Brain pericyte (primary cell): Measurements from ENCODE around the gene ZNF658.
"Not testable (repeated sequence)": the region's sequence is repeated elsewhere in the genome, so short reads cannot be mapped to it uniquely, and the experiment has no call there.

Source experiments
- DNase-seq: peaks from one replicate; pipeline ENCODE4 v3.0.0-alpha.2; 2012; ENCODE audit warnings: low read depth, low spot score

The ZNF658 gene

DNA sequence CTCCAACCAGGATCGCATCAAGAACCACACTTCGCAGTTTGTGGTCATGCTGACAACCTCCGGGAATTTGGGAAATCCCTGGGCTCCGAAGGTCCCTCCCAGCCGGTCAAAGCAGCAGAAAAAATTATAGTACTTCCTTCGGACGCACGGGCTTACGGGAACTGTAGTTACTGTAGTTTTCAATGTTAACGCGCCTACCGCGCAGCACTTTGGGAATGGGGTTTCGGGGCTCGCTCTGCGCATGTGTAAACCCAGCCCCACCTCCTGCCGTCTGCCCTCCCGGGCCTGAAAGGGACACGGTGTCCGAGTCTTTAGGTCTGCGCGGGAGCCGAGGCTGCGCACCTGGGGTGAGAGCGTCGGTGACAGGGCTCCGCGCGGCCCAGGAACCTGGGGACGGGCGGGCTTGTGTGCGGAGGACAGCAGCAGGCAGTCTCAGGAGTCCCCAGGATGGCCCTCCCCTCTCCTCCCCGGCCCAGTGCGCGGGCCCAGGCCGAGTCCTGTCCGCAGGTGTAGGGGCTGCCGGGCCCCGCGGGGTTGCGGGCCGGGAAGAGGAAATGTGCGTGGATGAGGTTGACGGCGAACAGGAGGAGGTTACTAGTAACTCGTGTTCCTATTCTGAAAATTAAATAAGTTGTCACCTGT lies at the start of gene ZNF658:
TSS of gene ZNF658 (plus strand) at position 236 of the 642 bp plus-strand sequence. CDS start 2,837 bp downstream, outside the sequence.
- peak; percentile 57 for DNase-seq

DNA sequence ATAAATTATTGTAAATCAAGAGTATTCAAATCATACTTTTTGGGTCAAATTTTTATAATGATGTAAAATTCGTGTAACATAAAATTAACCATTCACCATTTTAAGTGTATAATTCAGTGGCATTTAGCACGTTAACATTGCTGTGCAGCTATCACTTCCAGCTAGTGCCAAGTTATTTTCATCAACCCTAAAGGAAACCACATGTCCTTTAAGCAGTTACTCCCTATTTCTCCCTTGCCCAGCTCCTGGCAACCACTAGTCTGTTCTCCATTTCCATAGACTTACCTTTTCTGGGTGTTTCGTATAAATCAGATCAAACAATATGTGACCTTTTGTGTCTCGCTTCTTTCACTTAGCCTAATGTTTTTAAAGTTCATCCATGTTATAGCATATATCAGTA lies 38.8 kb upstream of the ZNF658 start:
- not testable (repeated sequence) for DNase-seq

DNA sequence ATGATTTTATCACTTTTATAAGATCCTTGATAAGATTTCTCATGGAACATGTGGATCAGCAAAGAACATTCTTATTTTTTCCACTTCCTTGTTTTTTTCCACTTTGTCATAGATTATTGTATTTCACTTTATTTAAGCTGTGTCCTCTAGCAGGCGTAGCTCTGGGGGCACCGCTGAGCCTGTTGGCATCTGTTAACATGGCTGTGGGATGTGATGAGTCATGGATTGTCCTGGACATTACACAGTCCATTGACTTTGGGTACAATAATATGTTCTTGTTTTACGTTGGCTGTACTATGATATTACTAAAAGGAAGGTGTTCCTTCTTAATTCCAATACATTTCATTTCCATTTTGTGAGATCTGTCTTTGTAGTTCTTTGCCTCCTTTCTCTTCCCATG lies 31.9 kb upstream of the ZNF658 start:
- not testable (repeated sequence) for DNase-seq

DNA sequence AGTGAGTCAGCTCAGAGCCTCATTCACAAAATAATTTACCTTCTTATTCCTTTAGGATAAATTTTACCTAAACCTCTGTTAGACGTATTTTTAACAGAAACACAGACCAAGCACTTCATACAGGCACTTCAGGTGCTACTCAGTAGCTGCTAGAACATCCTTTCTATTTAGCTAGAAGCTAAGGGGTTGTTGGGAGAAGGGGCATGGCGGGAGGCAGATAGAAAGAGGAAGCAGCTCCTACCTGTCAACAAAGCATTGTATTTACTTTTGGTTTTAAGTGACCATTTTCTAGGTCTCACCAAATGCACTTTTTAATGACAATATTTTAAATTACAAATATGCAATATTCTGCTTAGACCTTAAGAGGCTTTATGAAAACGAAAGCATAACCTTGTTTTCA lies 19.9 kb upstream of the ZNF658 start:
- DNase-seq: not testable (repeated sequence)

DNA sequence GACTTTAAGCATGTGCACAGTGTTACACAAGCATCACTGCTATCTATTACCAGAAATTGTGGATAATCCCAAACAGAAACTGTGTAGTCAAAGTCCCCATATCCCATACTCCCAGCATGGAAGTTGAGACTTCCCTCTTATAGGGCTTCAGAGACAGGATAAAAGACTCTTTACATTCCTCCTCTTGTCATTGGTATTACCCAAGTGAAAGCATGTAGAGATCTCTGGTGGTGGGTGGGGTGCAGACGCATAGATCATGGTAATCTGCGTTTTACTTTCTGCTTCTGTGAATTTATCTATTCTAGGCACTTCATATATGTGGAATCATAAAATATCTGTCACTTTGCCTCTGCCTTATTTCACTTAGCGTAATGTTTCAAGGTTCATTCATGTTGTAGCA lies 18.7 kb upstream of the ZNF658 start:
- DNase-seq: not testable (repeated sequence)

DNA sequence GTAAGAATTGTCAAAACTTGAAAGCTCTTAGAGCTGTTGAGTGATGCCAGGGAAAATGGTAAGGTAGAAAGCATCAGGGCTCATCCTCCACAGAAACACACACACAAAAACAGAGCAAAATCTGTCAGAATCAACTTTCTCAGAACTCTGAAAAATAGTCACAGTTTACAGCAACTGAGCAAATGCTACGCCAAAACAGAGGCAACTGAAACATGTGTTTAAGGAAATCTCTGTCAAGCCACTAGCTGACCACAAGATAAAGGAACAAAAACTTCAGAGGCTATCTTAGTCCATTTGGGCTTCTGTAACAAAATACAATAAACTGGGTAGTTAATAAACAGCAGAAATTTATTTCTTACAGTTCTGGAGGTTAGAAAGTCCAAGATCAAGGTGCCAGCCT lies 10.2 kb upstream of the ZNF658 start:
- not testable (repeated sequence) for DNase-seq

DNA sequence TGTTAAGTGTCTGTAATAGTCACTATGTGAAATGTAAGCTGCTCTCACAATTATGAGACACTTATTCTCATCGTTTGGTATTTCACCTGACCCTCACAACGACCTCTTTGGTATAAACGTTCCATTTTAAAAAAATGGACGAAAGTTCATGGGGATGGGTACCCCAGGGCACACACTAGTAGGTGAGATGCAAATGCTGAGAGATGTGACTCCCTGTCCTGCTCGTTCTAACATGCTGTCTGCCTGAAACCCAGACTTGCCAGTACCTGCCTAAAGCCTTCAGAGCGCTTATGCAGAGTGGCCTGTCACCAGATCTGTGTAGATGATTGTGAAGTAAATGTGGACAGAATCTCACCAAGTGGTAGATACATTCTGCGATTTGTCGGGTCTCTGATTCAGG lies 616 bp downstream of the ZNF658 start:
- DNase-seq: not testable (repeated sequence)

DNA sequence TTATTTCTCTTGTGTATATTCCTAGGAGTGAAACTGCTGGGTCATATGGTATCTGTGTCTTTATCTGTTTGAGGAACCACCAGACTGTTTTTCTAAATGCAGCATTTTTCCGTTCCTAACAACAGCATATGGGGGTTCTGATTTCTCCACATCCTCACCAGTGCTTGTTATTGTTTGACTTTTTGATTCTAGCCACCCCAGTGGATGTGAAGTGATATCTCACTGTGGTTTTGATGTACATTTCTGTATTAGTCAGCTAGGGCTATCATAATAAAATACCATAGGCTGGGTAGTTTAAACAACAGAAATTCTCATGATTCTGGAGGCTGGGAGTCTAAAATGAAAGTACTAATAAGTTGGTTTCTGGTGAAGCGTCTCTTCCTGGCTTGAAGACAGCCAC lies 9.0 kb downstream of the ZNF658 start:
- not testable (repeated sequence) for DNase-seq

DNA sequence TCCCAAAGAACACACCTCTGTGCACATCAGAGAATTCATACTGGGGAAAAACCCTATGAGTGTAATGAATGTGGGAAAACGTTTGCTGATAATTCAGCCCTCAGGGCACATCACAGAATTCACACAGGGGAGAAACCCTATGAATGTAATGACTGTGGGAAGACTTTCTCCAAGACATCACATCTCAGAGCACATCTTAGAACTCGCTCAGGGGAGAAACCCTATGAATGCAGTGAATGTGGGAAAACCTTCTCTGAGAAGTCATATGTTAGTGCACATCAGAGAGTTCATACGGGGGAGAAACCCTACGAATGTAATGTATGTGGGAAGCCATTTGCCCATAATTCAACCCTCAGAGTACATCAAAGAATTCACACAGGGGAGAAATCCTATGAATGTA lies 19.5 kb downstream of the ZNF658 start:
- not testable (repeated sequence) for DNase-seq

DNA sequence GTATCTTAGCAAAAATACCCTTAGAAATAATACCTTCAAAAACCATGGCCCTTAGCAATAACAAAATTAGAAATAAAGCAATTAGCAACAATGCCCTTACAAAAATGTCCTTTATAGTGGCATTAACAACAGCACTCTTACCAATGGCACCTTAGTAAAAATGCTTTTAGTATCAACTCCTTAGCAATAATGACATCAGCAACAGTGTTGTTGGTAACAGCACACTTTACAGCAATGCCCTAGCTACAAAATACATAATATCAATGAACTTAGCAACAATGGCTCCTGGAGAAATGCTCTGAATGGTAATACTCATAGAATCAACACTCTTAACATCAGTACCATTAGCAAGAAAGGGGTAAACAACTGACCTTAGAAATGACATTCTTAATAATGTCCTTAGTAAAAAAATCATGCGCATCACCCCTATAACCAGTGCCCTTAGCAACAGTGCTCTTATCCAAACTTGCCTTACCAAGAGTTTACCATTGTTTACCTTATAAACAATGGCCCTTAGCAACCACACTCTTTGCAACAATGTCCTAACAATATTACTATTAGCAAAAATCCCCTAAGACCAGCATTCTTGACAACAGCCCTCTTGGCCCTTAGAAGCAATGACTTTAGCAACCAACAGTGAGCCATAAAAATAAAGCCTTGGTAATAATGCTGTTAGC lies 35.8 kb downstream of the ZNF658 start:
- DNase-seq: not testable (repeated sequence)

DNA sequence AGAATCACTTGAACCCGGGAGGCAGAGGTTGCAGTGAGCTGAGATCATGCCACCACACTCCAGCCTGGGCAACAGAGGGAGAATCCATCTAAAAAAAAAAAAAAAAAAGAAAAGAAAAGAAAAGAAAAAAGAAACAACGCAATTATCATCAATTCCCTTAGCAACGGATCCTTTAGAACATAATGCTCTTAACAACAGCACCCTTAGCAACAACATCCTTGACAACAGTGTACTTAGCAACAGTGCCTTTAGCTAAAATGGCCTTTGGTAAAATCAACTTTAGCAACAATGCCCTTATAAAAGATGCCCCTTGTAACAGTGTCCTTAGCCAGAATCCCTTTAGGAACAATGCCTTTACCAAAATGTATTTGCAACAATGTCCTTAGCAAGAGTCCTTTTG lies 37.1 kb downstream of the ZNF658 start:
- not testable (repeated sequence) for DNase-seq

DNA sequence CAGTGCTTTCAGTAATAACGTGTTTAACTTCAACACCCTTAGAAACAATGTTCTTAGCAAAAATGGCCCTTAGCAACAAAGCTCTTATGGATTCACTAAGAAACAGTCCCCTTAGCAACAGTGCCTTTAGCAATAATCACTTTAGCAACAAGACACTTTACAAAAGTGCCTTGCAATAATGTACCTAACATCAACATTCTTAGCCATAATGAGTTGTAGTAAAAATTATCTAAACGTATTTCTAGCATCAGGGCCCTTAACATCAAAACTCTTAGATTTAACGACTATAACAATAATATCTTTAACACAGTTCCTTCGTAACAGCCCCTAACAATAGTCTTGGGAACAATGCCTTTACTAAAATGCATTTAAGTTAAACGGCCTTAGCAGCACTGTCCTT lies 37.8 kb downstream of the ZNF658 start:
- not testable (repeated sequence) for DNase-seq

DNA sequence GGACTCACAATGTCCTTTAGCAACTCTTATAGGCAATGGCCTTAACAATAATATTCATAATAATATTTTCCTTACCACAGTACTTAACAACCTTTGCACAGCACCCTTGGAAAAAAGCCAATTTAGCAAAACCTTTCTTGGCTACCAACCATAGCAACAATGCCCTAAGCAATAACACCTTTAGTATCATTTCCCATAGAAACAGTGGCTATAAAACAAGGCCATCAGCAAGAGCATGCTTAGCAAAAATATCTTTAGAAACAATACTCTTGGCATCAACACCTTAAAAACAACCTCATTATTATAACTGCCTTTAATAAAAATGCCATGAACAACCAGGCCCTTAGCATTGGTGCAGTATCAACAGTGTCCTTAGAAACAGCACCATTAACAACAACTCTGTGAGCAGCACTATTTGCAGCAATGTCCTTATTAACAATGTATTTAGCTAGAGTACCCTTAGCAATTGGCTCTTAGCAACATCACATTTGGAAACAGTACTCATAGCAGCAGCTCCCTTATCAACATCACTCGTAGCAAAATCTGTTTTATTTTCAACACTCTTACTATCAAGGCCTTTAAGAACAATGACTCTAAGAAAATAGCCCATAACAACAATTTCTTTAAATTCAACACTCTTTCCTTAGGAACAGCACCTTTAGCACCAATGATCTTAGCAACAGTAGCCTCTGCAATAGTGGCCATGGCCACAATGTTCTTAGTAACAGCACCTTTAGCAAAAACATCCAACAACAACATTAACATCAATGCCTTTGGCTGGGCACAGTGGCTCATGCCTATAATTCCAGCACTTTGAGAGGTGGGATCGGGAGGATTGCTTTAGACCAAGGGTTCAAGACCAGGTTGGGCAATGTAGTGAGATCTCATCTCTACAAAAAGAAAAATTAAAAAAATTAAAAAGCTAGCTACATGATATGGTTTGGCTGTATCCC lies 39.6 kb downstream of the ZNF658 start:
- not testable (repeated sequence) for DNase-seq

DNA sequence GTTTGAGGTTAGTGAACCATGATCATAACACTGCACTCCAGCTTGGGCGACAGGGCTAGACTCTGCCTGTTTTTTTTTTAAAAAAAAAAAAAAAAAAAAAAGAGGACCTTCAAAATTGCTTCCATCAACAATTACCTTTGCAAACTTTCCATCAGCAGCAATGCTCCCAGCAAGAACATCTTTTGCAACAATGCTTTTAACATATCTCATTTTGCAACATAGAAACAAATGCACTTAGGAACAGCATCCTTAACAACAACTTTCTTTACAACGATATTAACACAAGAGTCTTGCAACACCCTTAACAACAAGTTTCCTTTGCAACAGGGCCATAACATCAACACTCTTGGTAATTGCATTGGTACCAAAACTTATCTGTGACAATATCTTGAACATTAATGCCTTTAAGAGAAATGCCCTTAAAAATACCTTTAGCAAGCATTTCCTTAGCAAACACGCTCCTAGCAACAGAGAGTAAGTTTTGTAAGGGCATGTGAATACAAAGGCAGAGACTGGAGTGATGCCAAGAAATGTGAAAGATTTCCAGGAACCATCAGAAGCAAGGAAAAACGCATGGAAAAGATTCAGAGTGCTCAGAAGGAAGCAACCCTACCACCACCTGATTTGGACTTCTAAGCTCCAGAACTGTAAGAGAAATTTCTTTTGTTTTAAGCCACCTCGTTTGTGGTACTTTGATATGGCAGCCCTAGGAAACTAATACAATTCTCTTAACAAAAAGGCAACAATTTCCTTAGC lies 42.1 kb downstream of the ZNF658 start:
- DNase-seq: not testable (repeated sequence)

DNA sequence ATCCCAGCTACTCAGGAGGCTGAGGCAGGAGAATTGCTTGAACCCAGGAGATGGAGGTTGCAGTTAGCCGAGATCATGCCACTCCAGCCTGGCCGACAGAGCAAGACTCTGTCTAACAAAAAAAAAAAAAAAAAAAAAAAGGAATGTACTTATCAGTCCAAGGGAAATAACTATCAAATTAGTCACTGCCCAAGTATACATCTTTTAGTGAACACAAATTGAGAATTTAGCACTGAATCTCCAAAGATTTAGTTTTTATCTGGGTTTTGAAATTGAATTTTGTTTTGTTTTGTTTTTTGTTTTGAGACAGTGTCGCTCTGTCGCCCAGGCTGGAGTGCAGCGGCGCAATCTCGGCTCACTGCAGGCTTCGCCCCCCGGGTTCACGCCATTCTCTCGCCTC lies 52.1 kb downstream of the ZNF658 start:
- not testable (repeated sequence) for DNase-seq
